Measurements from ENCODE around the gene CWF19L2. TPM values are rescaled to one million over a fixed set of nuclear protein-coding genes. Genes with fewer than 3 reads are reported as not detected.

The CWF19L2 gene
- 3.9 to 5.0 TPM (median 4.2 TPM) in 5 replicates for total RNA-seq (2022; extraction: Qiagen RNA extraction; ENCODE audit: low read depth)

GRCh38 chr11:107457558-107458271, at the start of gene CWF19L2:
Gene CWF19L2 (minus strand): TSS chr11:107457825. CDS start chr11:107457816, 9 bp downstream.

Other genes with a start within 250 kb of the CWF19L2 start
- 7.5 to 12.0 TPM (median 8.4 TPM) in 5 replicates for gene ALKBH8, start 107.9 kb upstream of the CWF19L2 start, total RNA-seq (2022; extraction: Qiagen RNA extraction; ENCODE audit: low read depth)
- gene ELMOD1, start 133.3 kb upstream of the CWF19L2 start, total RNA-seq (2022; extraction: Qiagen RNA extraction; ENCODE audit: low read depth) = 0.17 to 0.49 TPM (median 0.37 TPM) in 5 replicates

All from A549 treated with CpdA at 1 μM for 4 hours (cell line).